PC-3 (cell line): Measurements from ENCODE around the gene PCDHA1. TPM values are rescaled to one million over a fixed set of nuclear protein-coding genes. Genes with fewer than 3 reads are reported as not detected.

Experiments
- ATAC-seq: fragments of 200-7000 bp; cut with Tn5 transposase; 2 replicates; pipeline ENCODE4 v1.9.1; 2020; ENCODE audit warnings: mild to moderate bottlenecking, moderate library complexity
- BruUV-seq: library from RNA; stranded (reverse); fragments of 400-500 nt; replicated peaks from 2 replicates; lab custom pipeline; 2021; lab: Mats Ljungman, UMichigan
- CTCF ChIA-PET: fragments of 300-600 bp; sonication (Branson Sonifier 250); formaldehyde crosslinking; loops from one replicate; lab custom pipeline; 2022; ENCODE audit warnings: antibody characterized with exemption; lab: Charles Lee
- POLR2A ChIA-PET: fragments of 300-600 bp; sonication (Branson Sonifier 250); formaldehyde crosslinking; loops from one replicate; lab custom pipeline; 2022; ENCODE audit warnings: antibody characterized with exemption; ENCODE audit not compliant: unreplicated experiment; lab: Charles Lee
- DNase-seq: peaks from one replicate; pipeline ENCODE4 v3.0.0-alpha.2; 2015
- H2AFZ ChIP-seq: fragments of 300-600 bp; sonication (generic); 2 replicates; pipeline ENCODE4 v1.6.0; 2016; ENCODE audit warnings: antibody characterized with exemption, low read length
- H3F3A ChIP-seq: fragments of 300-600 bp; sonication (generic); one replicate; pipeline ENCODE4 v1.6.0; 2017; ENCODE audit warnings: antibody characterized with exemption, low read length, control low read depth, mild to moderate bottlenecking; ENCODE audit not compliant: unreplicated experiment
- H3K27ac ChIP-seq: fragments of 300-600 bp; sonication (generic); 2 replicates; pipeline ENCODE4 v1.5.1; 2016; ENCODE audit warnings: mild to moderate bottlenecking, low read length
- H3K27me3 ChIP-seq: fragments of 300-600 bp; sonication (generic); 2 replicates; pipeline ENCODE4 v1.6.1; 2016; ENCODE audit warnings: low read length, mixed read lengths
- H3K36me3 ChIP-seq: fragments of 300-600 bp; sonication (generic); 2 replicates; pipeline ENCODE4 v1.6.1; 2016; ENCODE audit warnings: low read depth, mixed run types, low read length, mixed read lengths
- H3K4me1 ChIP-seq: fragments of 300-600 bp; sonication (generic); 2 replicates; pipeline ENCODE4 v1.5.1; 2016; ENCODE audit warnings: low read length; ENCODE audit not compliant: insufficient read depth
- H3K4me2 ChIP-seq: fragments of 300-600 bp; sonication (generic); 2 replicates; pipeline ENCODE4 v1.6.0; 2016; ENCODE audit warnings: low read length
- H3K4me3 ChIP-seq: fragments of 300-600 bp; sonication (generic); 2 replicates; pipeline ENCODE4 v1.5.1; 2016; ENCODE audit warnings: mild to moderate bottlenecking, low read length, mixed read lengths
- H3K79me2 ChIP-seq: fragments of 300-600 bp; sonication (generic); 2 replicates; pipeline ENCODE4 v1.6.1; 2017; ENCODE audit warnings: low read length, mixed read lengths
- H3K9ac ChIP-seq: fragments of 300-600 bp; sonication (generic); 2 replicates; pipeline ENCODE4 v1.6.0; 2016; ENCODE audit warnings: mild to moderate bottlenecking, low read length
- H3K9me2 ChIP-seq: fragments of 300-600 bp; sonication (generic); replicated peaks from 2 replicates; pipeline ENCODE4 v1.6.1; 2016; ENCODE audit warnings: mixed run types, low read length, mixed read lengths
- H3K9me3 ChIP-seq: fragments of 300-600 bp; sonication (generic); 2 replicates; pipeline ENCODE4 v1.6.1; 2016; ENCODE audit warnings: low read length, mixed read lengths
- H4K20me1 ChIP-seq: fragments of 300-600 bp; sonication (generic); 2 replicates; pipeline ENCODE4 v1.6.1; 2016; ENCODE audit warnings: low read length, mixed read lengths
- EZH2 ChIP-seq: fragments of 300-600 bp; sonication (generic); IDR thresholded peaks from one replicate; pipeline ENCODE4 v1.6.1; 2017; ENCODE audit warnings: antibody characterized with exemption, mild to moderate bottlenecking, low read length; ENCODE audit not compliant: unreplicated experiment
- EZH2phosphoT487 ChIP-seq: fragments of 300-600 bp; sonication (generic); IDR thresholded peaks from 2 replicates; pipeline ENCODE4 v1.6.1; 2018; ENCODE audit warnings: mild to moderate bottlenecking, antibody characterized with exemption, low read length, borderline replicate concordance
- intact Hi-C: fragments of 100-400 bp; cut with micrococcal nuclease; formaldehyde crosslinking; loops from 2 replicates; pipeline ENCODE4 v1.9.0; 2023
- total RNA-seq: library from RNA; depleted of rRNA; stranded (reverse); fragments of >200 nt; gene quantifications from 2 replicates; pipeline ENCODE4 v1.2.3, GENCODE V29; 2014
- TF ChIP-seq, protein P1 (sequence below): fragments of 300-600 bp; sonication (generic); conservative IDR thresholded peaks from 2 replicates; pipeline ENCODE4 v1.5.1; 2017; ENCODE audit warnings: antibody characterized with exemption, low read depth, mild to moderate bottlenecking, low read length

The PCDHA1 gene
- total RNA-seq, 1 experiment from 2014 or later = not detected

GRCh38 chr5:141031006-141031405, 245.1 kb downstream of the PCDHA1 start:
- BruUV-seq = no TSS peak

GRCh38 chr5:141032626-141033025, 246.7 kb downstream of the PCDHA1 start:
- BruUV-seq = no TSS peak
- ATAC-seq = no peak
- TF ChIP-seq, protein P1, sequence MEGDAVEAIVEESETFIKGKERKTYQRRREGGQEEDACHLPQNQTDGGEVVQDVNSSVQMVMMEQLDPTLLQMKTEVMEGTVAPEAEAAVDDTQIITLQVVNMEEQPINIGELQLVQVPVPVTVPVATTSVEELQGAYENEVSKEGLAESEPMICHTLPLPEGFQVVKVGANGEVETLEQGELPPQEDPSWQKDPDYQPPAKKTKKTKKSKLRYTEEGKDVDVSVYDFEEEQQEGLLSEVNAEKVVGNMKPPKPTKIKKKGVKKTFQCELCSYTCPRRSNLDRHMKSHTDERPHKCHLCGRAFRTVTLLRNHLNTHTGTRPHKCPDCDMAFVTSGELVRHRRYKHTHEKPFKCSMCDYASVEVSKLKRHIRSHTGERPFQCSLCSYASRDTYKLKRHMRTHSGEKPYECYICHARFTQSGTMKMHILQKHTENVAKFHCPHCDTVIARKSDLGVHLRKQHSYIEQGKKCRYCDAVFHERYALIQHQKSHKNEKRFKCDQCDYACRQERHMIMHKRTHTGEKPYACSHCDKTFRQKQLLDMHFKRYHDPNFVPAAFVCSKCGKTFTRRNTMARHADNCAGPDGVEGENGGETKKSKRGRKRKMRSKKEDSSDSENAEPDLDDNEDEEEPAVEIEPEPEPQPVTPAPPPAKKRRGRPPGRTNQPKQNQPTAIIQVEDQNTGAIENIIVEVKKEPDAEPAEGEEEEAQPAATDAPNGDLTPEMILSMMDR = no peak
- TF ChIP-seq EZH2phosphoT487 = no peak
- no peak for TF ChIP-seq EZH2
- H3K27me3 ChIP-seq = no peaks in the 10 kb centered on the region
- H3K36me3 ChIP-seq = no peaks in the 10 kb centered on the region
- CTCF ChIA-PET = no interaction called here
- no peaks in the 10 kb centered on the region for H3K9me2 ChIP-seq
- H3F3A ChIP-seq = no peaks in the 10 kb centered on the region
- H3K9me3 ChIP-seq = no peaks in the 10 kb centered on the region
- H3K4me2 ChIP-seq = no peak overlapping the region
- intact Hi-C loops = no loop called here
- H2AFZ ChIP-seq = no peak overlapping the region
- no peak overlapping the region for H3K27ac ChIP-seq
- H3K4me3 ChIP-seq = no peak overlapping the region
- no peaks in the 10 kb centered on the region for H3K4me1 ChIP-seq
- POLR2A ChIA-PET = no interaction called here
- no peaks in the 10 kb centered on the region for H4K20me1 ChIP-seq
- no peak overlapping the region for H3K9ac ChIP-seq
- no peaks in the 10 kb centered on the region for H3K79me2 ChIP-seq
- no peak for DNase-seq

More at GRCh38 chr5:141031006-141031405, 245.1 kb downstream of the PCDHA1 start:
- ChIA-PET CTCF (no interaction called here), POLR2A (no interaction called here)
- Histone ChIP-seq H2AFZ (no peak overlapping the region), H3K4me1 (no peaks in the 10 kb centered on the region), H3K36me3 (no peaks in the 10 kb centered on the region), H3K9me3 (no peaks in the 10 kb centered on the region), H3K9me2 (no peaks in the 10 kb centered on the region), H3K27me3 (no peaks in the 10 kb centered on the region), H3K9ac (no peak overlapping the region), H3K4me2 (no peak overlapping the region), H3K79me2 (no peaks in the 10 kb centered on the region), H3F3A (no peaks in the 10 kb centered on the region), H4K20me1 (no peaks in the 10 kb centered on the region), H3K27ac (no peak overlapping the region), H3K4me3 (no peak overlapping the region)
- TF ChIP-seq, protein P1 = no peak
- TF ChIP-seq EZH2phosphoT487 (no peak), EZH2 (no peak)
- DNase-seq = no peak
- intact Hi-C loops = no loop called here
- ATAC-seq = no peak

DNA sequence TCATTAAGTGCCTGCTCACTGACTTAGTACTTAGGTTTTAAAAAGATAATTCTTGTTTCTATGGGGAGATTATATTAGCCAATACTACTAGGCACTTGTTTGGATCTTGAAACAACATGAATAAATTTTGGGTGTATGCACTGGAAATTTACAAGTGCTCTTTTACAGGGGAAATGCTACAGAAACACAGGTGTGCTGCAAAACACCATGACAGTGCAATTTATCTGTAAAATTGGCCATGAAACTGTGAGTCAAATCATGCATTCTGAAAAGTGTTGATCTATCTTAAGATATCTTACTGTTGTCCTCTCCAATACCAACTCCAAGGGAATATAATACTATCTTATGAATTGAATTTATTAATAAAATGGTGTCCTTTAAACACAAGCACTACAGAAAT, 253.1 kb downstream of the PCDHA1 start:
- TF ChIP-seq, protein P1 = no peak
- TF ChIP-seq EZH2phosphoT487 (no peak), EZH2 (no peak)
- H3K9me3 ChIP-seq = no peaks in the 10 kb centered on the region
- CTCF ChIA-PET = interaction anchor here (0.9 to 2.0 kb wide), 2 partner anchors 113 to 199 kb away, joined by 3 to 66 read pairs; partner anchors contain the start of gene PCDHAC1
- H3K4me2 ChIP-seq = peak overlapping the region; percentile 96
- H4K20me1 ChIP-seq = no peaks in the 10 kb centered on the region
- no peaks in the 10 kb centered on the region for H3K79me2 ChIP-seq
- POLR2A ChIA-PET = no interaction called here
- BruUV-seq = no TSS peak
- no peaks in the 10 kb centered on the region for H3K9me2 ChIP-seq
- H3K27me3 ChIP-seq = no peaks in the 10 kb centered on the region
- no peak overlapping the region for H2AFZ ChIP-seq
- H3K4me3 ChIP-seq = peak overlapping the region; percentile 82; the same call in 1 of the 2 replicates
- ATAC-seq (no peak), DNase-seq (no peak)
- H3K27ac ChIP-seq = peak overlapping the region; percentile 25
- intact Hi-C loops = no loop called here
- H3K36me3 ChIP-seq = no peaks in the 10 kb centered on the region
- H3K4me1 ChIP-seq = peaks cover 9% of the 10 kb centered on the region
- H3K9ac ChIP-seq = no peak overlapping the region
- H3F3A ChIP-seq = no peaks in the 10 kb centered on the region
